Activated CD4-positive, alpha-beta memory T cell treated with anti-CD3 and anti-CD28 coated beads, Interleukin-2, amount 10 ng/mL, durations not matched to agents 7 days and 5 days (primary cell): Measurements from ENCODE around the gene RNF41. TPM values are rescaled to one million over a fixed set of nuclear protein-coding genes. Genes with fewer than 3 reads are reported as not detected.
A peak's percentile ranks its signal among the peaks of the same experiment; 100 is the strongest.
"Not testable (repeated sequence)": the region's sequence is repeated elsewhere in the genome, so short reads cannot be mapped to it uniquely, and the experiment has no call there.

Experiments
- CTCF ChIA-PET: fragments of 350-600 bp; sonication (Branson Sonifier 250); formaldehyde crosslinking; loops from one replicate; lab custom pipeline; 2021; ENCODE audit warnings: antibody characterized with exemption, inconsistent platforms; lab: Charles Lee
- POLR2A ChIA-PET: fragments of 350-600 bp; sonication (Branson Sonifier 250); formaldehyde crosslinking; loops from one replicate; lab custom pipeline; 2021; ENCODE audit warnings: antibody characterized with exemption; lab: Charles Lee
- DNase-seq: peaks from one replicate; pipeline ENCODE4 v3.0.0-alpha.2; 2020
- H3K27ac Mint-ChIP-seq: one replicate; pipeline ENCODE4 v1.8.0; 2021; ENCODE audit warnings: mild to moderate bottlenecking, mixed read lengths
- H3K27me3 Mint-ChIP-seq: one replicate; pipeline ENCODE4 v1.8.0; 2021; ENCODE audit warnings: mixed read lengths
- H3K36me3 Mint-ChIP-seq: one replicate; pipeline ENCODE4 v1.8.0; 2021; ENCODE audit warnings: low read depth, mixed read lengths
- H3K4me1 Mint-ChIP-seq: one replicate; pipeline ENCODE4 v1.8.0; 2021; ENCODE audit warnings: mixed read lengths
- H3K4me3 Mint-ChIP-seq: one replicate; pipeline ENCODE4 v1.8.0; 2021; ENCODE audit warnings: mild to moderate bottlenecking, mixed read lengths
- H3K9me3 Mint-ChIP-seq: one replicate; pipeline ENCODE4 v1.8.0; 2021; ENCODE audit warnings: mixed read lengths
- total RNA-seq, 2 experiments: library from RNA; stranded (reverse); gene quantifications; one replicate each; pipeline ENCODE4 v1.2.3, GENCODE V29; 2021

Gene RNF41
- total RNA-seq, 2 experiments from 2014 or later = 33.8 to 35.2 TPM

GRCh38 chr12:56204275-56204674, 17.4 kb downstream of the RNF41 start:
- Mint-ChIP-seq H3K27me3 (no peaks in the 10 kb centered on the region), H3K27ac (no peak overlapping the region), H3K4me1 (no peaks in the 10 kb centered on the region), H3K4me3 (no peak overlapping the region), H3K9me3 (no peaks in the 10 kb centered on the region), H3K36me3 (peaks cover 33% of the 10 kb centered on the region)
- POLR2A ChIA-PET = interaction anchor here (1.4 kb wide), 1 partner anchor 45 kb away, joined by 3 read pairs; no protein-coding TSS in a partner anchor
- no peak for DNase-seq
- CTCF ChIA-PET = interaction anchor here (1.1 to 5.9 kb wide), 4 partner anchors 10 to 54 kb away, joined by 3 to 43 read pairs (median 16); partner anchors contain the start of genes ANKRD52, RNF41 and SMARCC2

- Mint-ChIP-seq H3K4me1 (no peaks in the 10 kb centered on the region), H3K4me3 (no peak overlapping the region), H3K36me3 (peaks cover 26% of the 10 kb centered on the region), H3K9me3 (no peaks in the 10 kb centered on the region), H3K27me3 (no peaks in the 10 kb centered on the region), H3K27ac (no peak overlapping the region)
- CTCF ChIA-PET = interaction anchor here (0.8 to 2.3 kb wide), 4 partner anchors 9 to 248 kb away, joined by 3 to 9 read pairs (median 7); partner anchors contain the start of gene SMARCC2
- DNase-seq = no peak
- POLR2A ChIA-PET = interaction anchor here (0.5 kb wide), 1 partner anchor 36 kb away, joined by 3 read pairs; no protein-coding TSS in a partner anchor
Measured at GRCh38 chr12:56202838-56203237, 18.9 kb downstream of the RNF41 start.

- ChIA-PET POLR2A (interaction anchor here (1.3 kb wide), 1 partner anchor 12 kb away, joined by 3 read pairs; no protein-coding TSS in a partner anchor), CTCF (interaction anchor here (1.0 to 2.3 kb wide), 3 partner anchors 8 to 14 kb away, joined by 5 to 9 read pairs (median 9); partner anchors contain the start of gene SMARCC2)
- no peaks in the 10 kb centered on the region for H3K9me3 Mint-ChIP-seq
- peaks cover 21% of the 10 kb centered on the region for H3K36me3 Mint-ChIP-seq
- no peaks in the 10 kb centered on the region for H3K4me1 Mint-ChIP-seq
- DNase-seq = no peak
- H3K4me3 Mint-ChIP-seq = no peak overlapping the region
- no peak overlapping the region for H3K27ac Mint-ChIP-seq
- H3K27me3 Mint-ChIP-seq = no peaks in the 10 kb centered on the region
Measured at GRCh38 chr12:56202366-56202765, 19.4 kb downstream of the RNF41 start.

GRCh38 chr12:56198836-56199235, 22.9 kb downstream of the RNF41 start:
- Mint-ChIP-seq H3K27ac (no peak overlapping the region), H3K36me3 (peaks cover 5% of the 10 kb centered on the region), H3K27me3 (no peaks in the 10 kb centered on the region), H3K4me3 (no peak overlapping the region), H3K4me1 (no peaks in the 10 kb centered on the region), H3K9me3 (no peaks in the 10 kb centered on the region)
- DNase-seq = no peak
- POLR2A ChIA-PET = interaction anchor here (1.2 kb wide), 1 partner anchor 9 kb away, joined by 4 read pairs; no protein-coding TSS in a partner anchor
- CTCF ChIA-PET = interaction anchor here (0.7 to 3.3 kb wide), 3 partner anchors 8 to 161 kb away, joined by 4 to 15 read pairs (median 15); partner anchors contain the start of gene SMARCC2

- POLR2A ChIA-PET = interaction anchor here (1.2 kb wide), 1 partner anchor 10 kb away, joined by 4 read pairs; no protein-coding TSS in a partner anchor
- no peak overlapping the region for H3K27ac Mint-ChIP-seq
- peaks cover 5% of the 10 kb centered on the region for H3K4me1 Mint-ChIP-seq
- DNase-seq = no peak
- peaks cover 9% of the 10 kb centered on the region for H3K36me3 Mint-ChIP-seq
- H3K9me3 Mint-ChIP-seq = no peaks in the 10 kb centered on the region
- CTCF ChIA-PET = interaction anchor here (0.6 to 3.3 kb wide), 3 partner anchors 9 to 11 kb away, joined by 4 to 15 read pairs (median 15); partner anchors contain the start of gene SMARCC2
- H3K27me3 Mint-ChIP-seq = no peaks in the 10 kb centered on the region
- no peak overlapping the region for H3K4me3 Mint-ChIP-seq
Measured at GRCh38 chr12:56197921-56198635, 23.6 kb downstream of the RNF41 start.

GRCh38 chr12:56196818-56197550, 24.7 kb downstream of the RNF41 start:
- CTCF ChIA-PET = interaction anchor here (0.6 to 3.3 kb wide), 5 partner anchors 8 to 150 kb away, joined by 3 to 15 read pairs (median 4); partner anchors contain the start of gene SMARCC2
- not testable (repeated sequence) for H3K36me3 Mint-ChIP-seq

GRCh38 chr12:56193025-56193578, 28.6 kb downstream of the RNF41 start:
- CTCF ChIA-PET = interaction anchor here (1.1 to 9.6 kb wide), 8 partner anchors 9 to 271 kb away, joined by 3 to 271 read pairs (median 6); partner anchors contain the start of genes ESYT1, RNF41, RPL41 and ZC3H10
- Mint-ChIP-seq H3K36me3 (peaks cover 22% of the 10 kb centered on the region), H3K9me3 (no peaks in the 10 kb centered on the region), H3K27ac (peak overlapping the region; percentile 22), H3K4me1 (peaks cover 30% of the 10 kb centered on the region), H3K27me3 (no peaks in the 10 kb centered on the region), H3K4me3 (no peak overlapping the region)
- peak; percentile 78 for DNase-seq
- POLR2A ChIA-PET = interaction anchor here (0.8 to 1.0 kb wide), 2 partner anchors 20 to 34 kb away, joined by 3 to 5 read pairs; no protein-coding TSS in a partner anchor

More at GRCh38 chr12:56196818-56197550, 24.7 kb downstream of the RNF41 start:
- H3K4me1 Mint-ChIP-seq = peaks cover 12% of the 10 kb centered on the region
- H3K4me3 Mint-ChIP-seq, H3K27ac Mint-ChIP-seq, H3K27me3 Mint-ChIP-seq, DNase-seq, H3K9me3 Mint-ChIP-seq: not testable (repeated sequence)
- POLR2A ChIA-PET = interaction anchor here (0.7 to 2.0 kb wide), 2 partner anchors 25 to 371 kb away, joined by 3 to 10 read pairs; partner anchors contain the start of gene RNF41

GRCh38 chr12:56192582-56192981, 29.1 kb downstream of the RNF41 start:
- Mint-ChIP-seq H3K27me3 (no peaks in the 10 kb centered on the region), H3K27ac (peak overlapping the region; percentile 48), H3K36me3 (peaks cover 27% of the 10 kb centered on the region), H3K9me3 (no peaks in the 10 kb centered on the region), H3K4me1 (peaks cover 35% of the 10 kb centered on the region), H3K4me3 (no peak overlapping the region)
- ChIA-PET POLR2A (interaction anchor here (1.0 kb wide), 1 partner anchor 34 kb away, joined by 3 read pairs; no protein-coding TSS in a partner anchor), CTCF (interaction anchor here (1.0 to 9.6 kb wide), 8 partner anchors 9 to 272 kb away, joined by 3 to 271 read pairs (median 6); partner anchors contain the start of genes ESYT1, RNF41, RPL41 and ZC3H10)
- no peak for DNase-seq

GRCh38 chr12:56190695-56191155, 31.0 kb downstream of the RNF41 start:
- peaks cover 44% of the 10 kb centered on the region for H3K36me3 Mint-ChIP-seq
- H3K27ac Mint-ChIP-seq = peak overlapping the region; percentile 94
- H3K4me3 Mint-ChIP-seq = peak overlapping the region; percentile 97
- POLR2A ChIA-PET = interaction anchor here (0.6 to 5.1 kb wide), 8 partner anchors 29 to 278 kb away, joined by 3 to 114 read pairs (median 16); partner anchors contain the start of genes ESYT1, MYL6, PA2G4 and RPL41
- peaks cover 52% of the 10 kb centered on the region for H3K4me1 Mint-ChIP-seq
- no peaks in the 10 kb centered on the region for H3K9me3 Mint-ChIP-seq
- CTCF ChIA-PET = interaction anchor here (0.7 to 9.6 kb wide), 14 partner anchors 10 to 373 kb away, joined by 3 to 271 read pairs (median 9); partner anchors contain the start of genes ANKRD52, CS, ESYT1 and ORMDL2
- no peaks in the 10 kb centered on the region for H3K27me3 Mint-ChIP-seq
- DNase-seq = no peak

GRCh38 chr12:56189918-56190694, 31.6 kb downstream of the RNF41 start:
- ChIA-PET CTCF (interaction anchor here (0.7 to 9.6 kb wide), 53 partner anchors 9 to 452 kb away, joined by 3 to 271 read pairs (median 5); partner anchors contain the start of genes ANKRD52, COQ10A, CS and ESYT1), POLR2A (interaction anchor here (0.6 to 5.1 kb wide), 29 partner anchors 11 to 279 kb away, joined by 3 to 114 read pairs (median 7); partner anchors contain the start of genes CNPY2, ESYT1, MYL6 and MYL6B)
- H3K4me1 Mint-ChIP-seq = peaks cover 53% of the 10 kb centered on the region
- peaks cover 46% of the 10 kb centered on the region for H3K36me3 Mint-ChIP-seq
- H3K9me3 Mint-ChIP-seq = no peaks in the 10 kb centered on the region
- H3K27ac Mint-ChIP-seq = peak overlapping the region; percentile 94
- peak; percentile 81 for DNase-seq
- peak overlapping the region; percentile 97 for H3K4me3 Mint-ChIP-seq
- no peaks in the 10 kb centered on the region for H3K27me3 Mint-ChIP-seq
